HG03159 (cell line): ENCODE data around the gene POGZ.

Experiments
- ATAC-seq: cut with Tn5 transposase; IDR thresholded peaks from one replicate; pipeline ENCODE4 v1.9.1; 2021; ENCODE audit warnings: mild to moderate bottlenecking, moderate library complexity; ENCODE audit not compliant: unreplicated experiment

The POGZ gene

DNA sequence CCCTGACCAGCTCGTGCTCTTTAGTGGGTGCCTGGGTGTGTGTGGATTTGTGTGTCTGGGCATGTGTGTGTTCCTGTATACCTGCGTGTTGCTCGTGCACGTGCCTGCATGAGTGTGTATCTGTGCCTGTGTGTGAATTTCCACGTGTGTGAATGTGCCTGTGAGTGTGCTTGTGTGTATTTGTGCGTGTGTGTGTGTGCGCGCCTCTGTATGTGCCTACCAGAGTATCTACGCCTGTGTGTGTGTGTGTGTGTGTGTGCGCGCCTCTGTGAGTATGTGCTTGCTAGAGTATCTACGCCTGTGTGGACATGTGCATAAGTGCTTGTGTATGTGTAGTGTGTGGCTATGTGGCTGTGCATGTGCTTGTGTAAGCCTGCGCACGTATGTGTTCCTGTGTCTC is 86.1 kb downstream of the POGZ start:
- no peak for ATAC-seq

DNA sequence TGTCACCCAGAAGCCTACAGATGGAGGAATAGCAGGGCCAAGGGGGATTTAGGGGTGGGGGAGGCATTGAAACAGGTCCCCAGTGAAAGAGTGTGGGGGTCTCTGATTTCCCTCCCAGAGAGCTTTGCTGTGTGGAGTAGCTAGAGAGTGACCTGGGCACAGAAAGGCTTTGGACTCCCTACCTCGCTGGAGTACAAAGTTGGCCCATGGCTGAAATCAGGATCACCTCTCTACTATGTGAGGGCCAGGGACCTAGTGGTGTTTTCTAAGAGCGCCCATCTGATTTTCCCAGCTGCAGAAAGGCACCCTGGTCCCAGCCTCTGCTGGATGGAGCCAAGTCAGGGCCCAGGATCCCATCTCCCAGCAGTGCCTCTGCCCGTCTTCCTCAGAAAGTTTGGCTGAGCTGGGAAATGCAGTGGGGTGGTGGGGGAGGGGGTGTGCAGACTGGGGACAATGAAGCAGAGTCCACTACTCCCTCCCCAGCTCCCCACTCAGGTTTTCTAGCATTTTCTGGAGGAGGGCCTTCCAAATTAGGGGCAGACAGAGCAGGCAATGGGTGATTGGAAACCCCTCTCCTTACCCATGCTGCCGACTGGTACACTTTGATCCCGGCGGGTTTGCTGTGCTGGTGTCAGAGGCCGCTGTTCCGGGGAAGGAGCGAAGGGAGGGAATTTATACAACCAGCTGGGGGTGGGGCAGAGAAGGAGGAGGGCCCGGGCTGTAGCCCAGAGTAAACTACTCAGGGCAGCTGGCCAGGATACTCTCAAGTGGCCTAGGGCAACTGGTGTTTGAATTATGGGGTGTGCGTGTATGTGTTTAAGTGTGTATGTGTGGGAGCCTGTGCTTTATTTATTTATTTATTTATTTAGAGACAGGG is 87.0 kb downstream of the POGZ start, which contains the start of gene SELENBP1:
Gene SELENBP1 (minus strand): TSS at position 648 of the 877 bp plus-strand sequence. CDS start 64 bp downstream, at position 584.
- ATAC-seq, result no peak

DNA sequence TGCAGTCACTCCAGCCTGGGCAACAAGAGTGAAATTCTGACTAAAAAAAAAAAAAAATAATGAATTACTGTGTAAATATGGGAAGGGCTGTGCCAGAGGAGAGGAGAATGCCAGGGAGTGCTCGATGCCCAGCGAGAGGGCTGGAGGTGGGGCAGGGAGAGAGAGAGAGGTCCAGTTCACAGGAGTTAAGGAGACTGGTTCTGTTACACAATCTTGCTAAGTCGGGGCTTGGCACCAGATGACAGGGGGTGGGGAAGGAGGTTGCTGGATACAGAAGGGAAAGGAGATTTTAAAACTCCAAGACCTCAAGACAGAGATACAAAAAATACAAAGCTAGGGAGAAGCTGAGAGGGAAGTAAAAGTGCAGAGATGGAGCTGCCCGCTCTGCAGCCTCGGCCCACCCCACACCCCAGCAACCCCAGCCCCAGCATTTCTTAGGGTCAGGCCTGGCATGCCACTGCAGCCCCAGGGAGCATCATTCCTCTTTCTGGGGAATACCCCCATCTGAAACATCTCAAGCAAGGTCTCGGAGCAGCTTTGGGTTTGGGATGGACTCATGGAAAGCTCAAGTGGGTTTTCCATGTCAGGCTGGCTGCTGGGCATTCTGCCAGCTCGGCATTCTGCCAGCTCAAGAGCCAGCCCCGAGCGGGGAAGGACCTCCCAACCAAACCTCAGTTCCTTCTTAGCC is 87.8 kb downstream of the POGZ start:
- ATAC-seq, result no peak

DNA sequence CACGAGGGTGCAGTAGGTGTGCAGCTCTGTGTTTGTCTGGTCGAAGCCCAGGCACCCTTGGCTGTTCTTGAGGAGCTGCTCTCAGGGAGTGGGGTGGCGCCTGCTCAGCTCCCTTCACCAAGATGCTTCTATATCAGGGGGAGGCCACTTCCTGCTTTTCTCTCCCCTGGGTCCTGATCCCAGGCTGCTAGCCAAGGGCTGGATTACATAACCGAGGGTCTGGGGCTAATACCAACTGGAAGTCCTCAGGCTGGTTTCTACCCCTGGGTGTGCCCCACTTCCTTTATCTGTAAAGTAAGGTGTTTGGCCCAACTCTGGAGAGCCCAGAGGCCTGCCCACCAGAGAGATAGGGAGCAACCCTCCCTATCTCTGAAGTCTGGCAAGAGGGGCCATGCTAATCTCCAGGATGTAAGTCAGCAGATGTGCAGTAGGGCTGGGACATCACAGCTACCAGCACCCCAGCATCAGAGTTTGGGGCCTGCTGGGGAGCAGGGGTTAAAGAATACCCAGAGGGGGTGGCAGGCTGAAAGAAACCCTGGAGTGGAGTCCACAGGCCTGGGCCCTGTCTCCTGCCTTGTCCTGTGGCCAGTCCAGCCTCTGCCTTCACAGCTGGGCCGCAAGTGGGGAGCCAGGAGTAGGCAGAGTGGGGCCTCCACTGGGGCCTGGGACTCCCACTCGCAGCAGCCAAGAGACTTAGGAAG is 88.9 kb downstream of the POGZ start:
- no peak for ATAC-seq

DNA sequence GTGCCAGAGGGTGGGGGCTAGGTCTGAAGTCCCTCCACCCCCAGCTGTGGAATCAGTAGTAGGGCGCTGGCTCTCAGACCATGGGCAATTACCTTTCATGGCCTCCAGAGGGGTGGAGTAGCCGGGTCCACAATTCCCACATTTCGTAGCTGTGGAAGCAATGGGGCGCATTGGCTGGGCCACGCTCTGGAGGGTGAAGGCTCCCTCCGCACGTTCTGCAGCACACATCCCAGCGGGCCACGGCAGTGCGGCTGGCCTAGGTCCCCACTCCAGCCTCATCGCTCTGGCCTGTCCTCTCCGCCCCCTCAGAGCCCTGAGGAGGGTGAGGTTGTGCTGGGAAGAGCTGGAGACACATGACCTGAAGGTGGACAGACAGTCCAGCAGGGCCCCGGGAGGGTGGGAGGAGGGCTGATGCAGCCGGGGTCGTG is 89.7 kb downstream of the POGZ start:
- ATAC-seq, result no peak

DNA sequence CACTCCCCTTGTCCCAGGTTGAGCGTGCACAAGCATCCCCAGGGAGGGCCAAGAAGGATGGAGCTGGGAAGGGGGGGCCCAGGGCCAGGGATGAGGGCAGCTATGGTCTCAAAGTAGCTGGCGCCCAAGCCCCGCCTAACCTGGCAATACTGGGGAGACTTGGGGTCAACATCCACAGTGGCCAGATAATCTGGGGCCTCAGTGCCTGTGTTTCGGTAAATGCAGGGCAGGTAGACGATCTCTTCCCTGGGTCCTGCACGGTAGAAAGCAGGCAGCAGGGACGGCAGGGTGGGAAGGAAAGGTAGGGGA is 90.0 kb downstream of the POGZ start:
- no peak for ATAC-seq

DNA sequence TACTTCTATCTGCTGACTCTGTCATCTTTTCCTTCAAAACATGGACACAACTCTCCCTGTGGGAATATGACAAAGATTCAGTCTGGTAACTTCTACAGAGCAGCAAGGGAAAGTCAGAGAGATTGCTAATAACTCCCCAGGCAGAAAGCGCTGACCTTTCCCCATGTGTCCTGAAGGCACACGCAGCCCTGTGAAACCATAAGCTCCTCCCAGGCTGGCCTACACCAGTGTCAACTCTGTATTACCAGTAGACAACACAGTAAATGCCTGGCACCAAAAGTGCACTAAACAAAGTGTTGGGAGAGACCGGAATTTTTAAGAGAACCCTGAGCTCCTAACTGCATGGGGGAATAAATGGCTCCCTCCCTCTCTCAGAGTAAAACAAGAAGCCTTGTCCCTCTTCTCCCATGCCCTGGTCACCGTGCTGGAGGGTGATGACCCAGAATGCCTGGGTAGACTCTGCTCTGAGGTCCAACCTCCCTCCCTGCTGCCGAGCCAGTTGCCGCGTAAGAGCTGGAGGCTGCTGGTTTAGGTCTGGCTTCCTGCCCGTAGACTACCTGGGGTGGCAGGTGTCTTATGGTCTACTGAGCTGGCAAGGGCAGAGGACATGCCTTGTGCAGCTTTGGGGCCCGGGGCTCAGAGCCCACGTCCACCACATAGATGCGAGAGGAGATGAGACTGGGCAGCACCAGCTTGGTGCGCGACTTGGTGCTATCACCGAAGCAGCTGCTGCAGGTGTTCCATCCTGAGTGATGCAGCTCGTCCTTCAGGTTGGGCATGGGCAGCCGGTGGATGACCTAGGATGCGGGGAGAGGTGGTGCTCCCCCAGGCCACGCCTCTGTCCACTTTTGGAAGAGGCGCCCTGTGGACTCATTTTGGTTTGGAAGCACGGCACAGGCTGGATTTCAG is 90.6 kb downstream of the POGZ start:
- no peak for ATAC-seq

DNA sequence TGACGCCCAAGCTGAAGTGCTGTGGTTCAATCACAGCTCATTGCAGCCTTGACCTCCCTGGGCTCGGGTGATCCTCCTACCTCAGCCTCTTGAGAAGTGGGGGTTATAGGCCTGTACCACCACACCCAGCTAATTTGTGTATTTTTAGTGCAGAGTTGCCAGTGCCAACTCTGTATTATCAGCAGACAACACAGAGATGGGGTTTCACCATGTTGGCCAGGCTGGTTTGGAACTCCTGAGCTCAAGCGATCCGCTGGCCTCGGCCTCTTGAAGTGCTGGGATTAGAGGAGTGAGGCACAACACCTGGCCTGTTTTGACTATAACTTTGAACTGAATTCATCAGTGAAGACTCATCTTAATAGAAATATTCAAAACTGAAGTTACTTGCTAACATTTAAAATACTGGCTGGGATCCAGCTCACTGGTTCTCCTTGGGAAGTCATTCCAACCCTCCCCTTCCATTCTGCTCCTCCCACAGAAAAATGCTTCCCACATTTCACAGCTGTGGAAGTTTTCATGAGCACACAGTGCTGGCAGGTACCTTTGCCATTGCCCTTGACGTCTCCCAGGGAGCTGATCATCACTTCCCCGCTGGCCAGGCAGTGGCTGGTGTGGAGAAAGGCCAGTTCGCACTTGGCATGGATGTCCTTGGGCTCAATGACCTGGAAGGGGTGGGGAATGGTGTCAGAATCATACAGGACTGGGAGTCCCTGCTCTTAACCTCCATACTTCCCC is 91.5 kb downstream of the POGZ start:
- no peak for ATAC-seq

DNA sequence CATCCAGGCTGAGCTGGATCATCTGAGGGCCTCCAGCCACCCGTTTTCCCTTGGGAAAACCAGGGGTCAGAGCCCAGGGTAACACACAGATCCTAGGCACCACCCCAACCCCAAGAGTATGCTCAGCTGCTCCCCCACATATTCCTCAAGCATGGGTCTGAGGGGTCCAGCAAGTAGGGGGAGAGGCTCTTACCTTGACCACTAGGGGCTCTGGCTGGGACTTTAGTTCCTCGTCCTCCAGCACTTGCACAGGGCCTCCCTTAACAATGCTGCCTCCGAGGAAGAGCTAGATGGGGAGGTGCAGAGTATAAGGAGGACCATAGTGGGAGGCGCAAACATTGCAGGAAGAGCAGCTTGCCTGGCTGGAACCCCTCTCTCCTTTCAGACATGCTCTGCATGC is 94.3 kb downstream of the POGZ start:
- no peak for ATAC-seq

DNA sequence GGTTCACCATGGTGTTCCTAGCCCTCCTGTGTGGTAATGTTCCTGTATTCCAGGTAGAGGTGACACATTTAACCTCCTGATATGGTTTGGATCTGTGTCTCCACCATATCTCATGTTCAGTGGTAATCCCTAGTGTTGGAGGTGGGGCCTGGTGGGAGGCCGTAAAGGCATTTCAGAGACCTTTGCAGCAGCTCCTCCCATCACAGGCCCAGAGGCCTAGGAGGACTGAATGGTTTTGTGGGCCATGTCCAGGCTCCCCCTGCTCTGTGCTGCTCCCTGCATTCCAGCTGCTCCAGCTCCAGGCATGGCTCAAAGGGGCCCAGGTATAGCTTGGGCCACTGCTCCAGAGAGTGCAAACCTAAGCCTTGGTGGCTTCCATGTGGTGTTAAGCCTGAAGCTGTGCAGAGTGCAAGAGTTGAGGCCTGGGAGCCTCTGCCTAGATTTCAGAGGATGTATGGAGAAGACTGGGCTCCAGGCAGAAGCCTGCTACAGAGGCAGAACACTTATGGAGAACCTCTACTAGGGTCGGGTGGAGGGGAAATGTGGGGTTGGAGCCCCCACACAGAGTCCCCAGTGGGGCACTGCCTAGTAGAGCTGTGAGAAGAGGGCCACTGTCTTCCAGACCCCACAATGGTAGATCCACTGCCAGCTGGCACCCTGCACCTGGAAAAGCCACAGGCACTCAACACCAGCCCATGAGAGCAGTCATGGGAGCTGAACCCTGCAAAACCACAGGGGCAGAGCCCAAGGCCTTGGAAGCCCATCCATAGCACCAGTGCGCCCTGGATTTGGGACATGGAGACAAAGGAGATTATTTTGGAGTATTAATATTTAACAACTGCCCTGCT is 96.8 kb downstream of the POGZ start:
- ATAC-seq, result no peak

DNA sequence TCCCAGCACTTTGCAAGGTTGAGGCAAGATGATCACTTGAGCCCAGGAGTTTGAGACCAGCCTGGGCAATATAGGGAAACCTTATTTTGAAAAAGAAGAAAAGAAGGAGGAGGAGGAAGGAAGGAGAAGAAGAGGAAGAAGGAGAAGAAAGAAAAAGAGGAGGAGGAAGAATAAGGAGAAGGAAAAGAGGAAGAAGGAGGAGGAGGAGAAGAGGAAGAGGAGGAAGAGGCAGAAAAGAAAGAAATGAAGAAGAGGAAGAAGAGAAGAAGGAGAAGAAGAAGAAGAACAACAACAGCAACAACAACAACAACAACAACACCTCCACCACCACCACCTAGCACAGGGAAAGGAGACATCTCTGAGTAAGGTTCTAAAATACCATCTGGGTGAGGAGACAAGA is 97.4 kb downstream of the POGZ start:
- ATAC-seq, result no peak

DNA sequence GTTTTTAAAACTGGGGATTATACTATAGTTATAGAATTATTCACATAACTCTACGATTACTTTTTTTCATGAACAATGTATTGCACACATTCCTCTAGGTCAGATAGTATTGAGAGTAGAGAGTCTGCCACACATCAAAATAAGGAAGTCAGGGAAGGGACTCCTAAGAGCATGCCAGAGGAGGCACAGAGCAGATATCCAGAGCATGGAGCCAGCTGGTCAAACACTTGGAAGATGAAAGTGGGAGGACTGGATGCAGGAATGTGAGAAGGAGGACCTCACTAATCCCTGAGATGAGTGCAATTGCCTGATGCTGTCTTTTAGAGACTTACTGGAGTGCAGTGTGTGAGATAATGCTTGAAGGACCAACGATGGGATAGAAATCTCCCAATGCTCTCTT is 102.6 kb downstream of the POGZ start:
- no peak for ATAC-seq
